Activated T-helper 1 cell treated with anti-CD3 and anti-CD28 coated beads, Interleukin-2, amount 50 U/mL, for 16 hours (primary cell): ENCODE measurements around the gene HPGD.

Source experiments
- DNase-seq, 2 donors: peaks; one replicate each; pipeline ENCODE4 v3.0.0-alpha.2; 2020; ENCODE audit warnings: low read depth in 1 of 2, low spot score in 1 of 2

Gene HPGD

DNA sequence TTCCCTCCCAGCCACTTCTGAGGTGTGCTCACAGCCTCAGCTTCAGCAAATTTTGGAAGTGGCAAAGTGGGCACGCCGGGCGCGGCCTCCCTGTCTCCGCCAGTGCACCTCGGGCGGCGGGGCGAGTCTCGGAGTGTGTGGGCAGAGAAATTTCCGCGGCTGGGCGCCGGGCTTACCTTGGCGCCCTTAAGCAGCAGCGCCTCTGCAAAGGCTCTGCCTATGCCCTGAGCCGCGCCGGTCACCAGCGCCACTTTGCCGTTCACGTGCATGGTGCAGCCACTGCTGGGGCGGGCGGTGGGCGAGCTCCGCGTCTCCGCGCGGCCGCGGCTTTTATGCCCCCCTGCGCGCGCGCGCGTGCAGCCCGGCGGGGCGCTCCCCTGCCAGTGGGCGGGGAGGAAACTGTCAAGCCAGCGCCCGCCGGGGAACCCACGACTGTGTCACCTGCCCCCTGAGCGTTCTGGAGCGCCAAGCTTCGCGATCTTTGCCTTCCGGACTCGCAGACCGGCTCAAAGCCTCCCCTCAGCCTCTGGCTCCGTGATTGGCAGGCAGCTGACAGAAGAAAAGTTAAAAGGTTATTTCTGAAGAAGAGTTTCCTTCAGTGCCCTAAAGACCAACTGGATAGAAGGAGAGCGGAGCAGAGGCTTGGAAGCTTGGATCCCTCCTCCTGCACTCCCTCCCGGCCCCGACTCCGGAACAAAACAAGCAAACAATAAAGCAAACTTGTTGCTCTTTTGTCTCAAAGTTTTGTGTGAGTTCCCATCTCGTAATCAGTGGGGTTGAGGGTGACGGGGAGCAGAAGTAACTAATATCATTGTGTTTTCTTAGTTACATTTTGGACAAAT, at the start of gene HPGD:
TSS of gene HPGD (minus strand) at position 306 of the 842 bp plus-strand sequence. CDS start at position 269, 37 bp downstream.
- peak in 1 of 2 donors; percentile 4 for DNase-seq

DNA sequence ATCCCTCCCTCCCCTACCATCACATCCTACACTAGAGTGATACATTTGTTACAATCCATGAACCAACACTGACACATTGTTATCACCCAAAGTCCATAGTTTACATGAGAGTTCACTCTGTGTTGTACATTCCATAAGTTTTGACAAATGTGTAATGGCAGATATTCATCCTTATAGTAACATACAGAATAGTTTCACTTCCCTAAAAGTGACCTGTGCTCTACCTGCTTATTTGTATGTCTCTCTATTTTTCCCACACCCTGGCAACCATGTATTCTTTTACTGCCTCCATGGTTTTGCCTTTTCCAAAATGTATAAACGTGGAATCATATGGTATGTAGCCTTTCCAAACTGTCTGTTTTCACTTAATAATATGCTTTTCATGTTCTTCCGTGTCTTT, 42.2 kb upstream of the HPGD start:
- no peak for DNase-seq

DNA sequence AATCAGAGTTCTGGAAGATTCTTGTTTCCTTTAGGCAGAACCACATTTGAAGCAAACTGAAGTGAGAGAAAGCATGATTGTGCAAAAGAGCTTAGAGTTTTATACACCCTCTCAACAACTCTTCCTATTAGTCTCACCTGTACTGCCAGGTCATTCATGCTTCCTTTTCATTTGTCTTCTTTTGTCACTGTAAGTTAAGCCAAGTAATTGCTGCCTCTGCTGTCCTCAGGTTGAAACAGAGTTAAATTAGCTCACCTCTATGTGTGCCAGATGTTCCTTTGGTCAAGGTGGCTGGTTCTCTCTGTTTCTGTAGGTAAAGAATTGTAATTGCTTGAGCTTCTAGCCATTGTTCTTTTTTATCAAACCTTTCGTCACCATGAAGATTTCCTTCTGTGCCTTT, 41.1 kb upstream of the HPGD start:
- no peak for DNase-seq

- DNase-seq, result no peak
These were observed 39.3 kb upstream of the HPGD start for GRCh38 chr4:174561560-174561959.

DNA sequence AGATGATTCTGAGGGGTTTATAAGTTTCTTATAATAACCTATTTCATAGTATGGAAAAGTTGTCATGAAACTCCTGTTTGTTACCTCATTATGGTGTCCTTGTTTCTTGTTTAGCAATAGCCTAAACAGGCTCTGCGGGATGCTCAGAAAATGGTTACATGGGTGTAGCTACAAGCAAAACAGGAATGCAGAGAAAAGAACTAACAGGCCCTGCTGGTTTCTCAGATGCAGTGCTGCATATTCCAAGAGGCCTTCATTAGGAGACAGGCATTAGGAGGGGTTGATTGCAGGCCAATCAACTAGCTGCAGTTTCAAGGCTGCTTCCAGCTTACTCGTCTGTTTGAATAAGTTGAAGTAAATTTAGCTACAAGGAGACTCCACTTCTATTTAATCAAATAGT, 37.6 kb upstream of the HPGD start:
- DNase-seq, result no peak

- DNase-seq, result no peak
These were observed 33.7 kb upstream of the HPGD start for GRCh38 chr4:174555789-174556630.

DNA sequence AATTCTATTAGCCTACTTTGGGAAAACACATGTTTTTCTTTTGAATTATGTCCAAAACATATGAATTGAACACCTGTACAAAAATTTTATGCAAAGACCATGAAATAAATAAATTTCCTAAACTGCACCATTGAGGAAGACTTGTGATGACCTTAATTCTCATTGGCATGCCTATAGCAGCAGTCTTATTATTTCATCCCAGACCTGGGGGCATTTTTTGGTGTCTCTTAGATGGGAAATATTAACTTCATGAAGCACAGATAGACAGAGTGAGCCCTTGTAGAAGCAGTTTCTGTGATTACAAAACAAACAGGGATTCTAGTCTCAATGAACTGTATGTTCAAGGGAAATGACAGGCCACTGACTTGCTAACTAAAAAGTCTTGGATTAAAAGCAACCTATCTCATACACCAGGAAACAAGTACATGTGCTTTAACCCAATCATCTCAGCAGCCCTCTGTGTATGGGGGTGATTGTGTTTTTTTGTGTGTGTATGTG, 32.0 kb upstream of the HPGD start:
- DNase-seq, result no peak

GRCh38 chr4:174553828-174554227, 31.5 kb upstream of the HPGD start:
- no peak for DNase-seq

DNA sequence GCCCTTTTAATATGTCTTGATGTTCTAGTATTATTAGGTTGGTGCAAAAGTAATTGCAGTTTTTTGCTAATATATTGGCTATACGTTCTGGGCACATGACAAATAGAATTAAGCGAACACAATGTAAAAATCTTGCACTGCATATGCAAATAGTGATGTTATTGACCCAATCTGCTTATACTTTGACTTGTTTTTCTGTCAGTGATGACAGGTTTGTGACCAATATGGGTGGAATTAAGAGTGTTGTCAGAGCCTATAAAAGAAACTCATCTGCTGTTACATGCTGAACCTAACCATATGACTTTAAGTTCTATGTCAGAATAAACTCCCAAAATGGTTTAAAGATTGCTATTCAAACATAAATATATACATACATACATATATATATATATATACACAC, 30.7 kb upstream of the HPGD start:
- DNase-seq, result no peak

- DNase-seq, result no peak
These were observed 28.3 kb upstream of the HPGD start for GRCh38 chr4:174550541-174550940.

GRCh38 chr4:174549721-174550120, 27.4 kb upstream of the HPGD start:
- no peak for DNase-seq

GRCh38 chr4:174545268-174545667, 23.0 kb upstream of the HPGD start:
- DNase-seq, result no peak

DNA sequence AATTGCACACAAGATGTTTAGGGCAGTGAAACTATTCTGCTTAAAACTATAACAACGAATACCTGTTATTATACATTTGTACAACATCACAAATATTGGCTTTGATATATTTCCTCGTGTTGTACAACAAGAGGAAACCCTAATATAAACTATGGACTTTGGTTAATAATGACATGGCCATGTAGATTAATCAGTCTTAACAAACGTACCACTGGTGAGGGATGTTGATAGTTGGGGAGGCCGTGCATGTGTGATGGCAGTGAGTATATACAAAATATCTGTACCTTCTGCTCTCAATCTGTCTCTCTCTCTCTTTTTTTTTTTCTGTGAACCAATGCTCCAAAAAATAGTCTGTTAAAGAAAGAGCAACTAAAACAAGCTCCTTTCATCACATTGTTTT, 22.2 kb upstream of the HPGD start:
- no peak for DNase-seq

DNA sequence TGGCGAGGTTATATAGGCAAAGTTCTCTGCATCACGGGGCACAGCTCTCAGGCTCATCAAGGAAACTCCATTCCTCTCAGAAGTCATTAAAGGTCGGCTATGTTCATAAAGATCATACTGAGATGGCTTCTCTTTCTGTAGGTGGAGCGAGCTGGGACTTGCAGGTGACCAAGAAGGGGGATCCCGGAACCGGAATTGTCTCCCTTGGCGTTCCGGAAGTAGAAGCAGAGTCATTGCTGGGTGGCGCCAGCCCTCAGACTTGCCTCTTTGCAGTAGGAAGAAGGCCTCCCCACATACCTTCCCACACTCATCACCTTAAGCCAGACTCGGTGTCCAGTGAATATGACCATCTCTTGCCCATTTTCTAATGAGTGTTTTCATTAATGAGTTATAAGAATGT, 17.9 kb upstream of the HPGD start:
- no peak for DNase-seq

DNA sequence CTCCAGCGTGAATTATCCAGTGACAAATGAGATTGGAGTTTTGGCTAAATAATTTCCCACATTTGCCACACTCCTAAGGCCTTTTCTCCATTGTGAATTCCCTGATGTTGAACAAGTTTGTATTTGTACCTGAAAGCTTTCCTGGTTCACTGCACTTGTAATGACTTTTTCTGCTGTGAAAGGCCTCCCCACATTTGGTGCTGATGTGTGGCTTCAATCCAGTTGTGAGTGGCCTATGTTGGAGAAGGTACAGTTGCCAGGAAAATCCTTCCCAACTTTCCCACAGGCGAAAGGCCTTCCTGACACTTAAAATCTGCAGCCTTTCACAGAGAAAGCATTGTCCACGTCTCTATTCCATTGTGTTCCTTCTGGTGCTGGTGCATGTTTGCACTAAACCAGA, 17.3 kb upstream of the HPGD start:
- no peak for DNase-seq

DNA sequence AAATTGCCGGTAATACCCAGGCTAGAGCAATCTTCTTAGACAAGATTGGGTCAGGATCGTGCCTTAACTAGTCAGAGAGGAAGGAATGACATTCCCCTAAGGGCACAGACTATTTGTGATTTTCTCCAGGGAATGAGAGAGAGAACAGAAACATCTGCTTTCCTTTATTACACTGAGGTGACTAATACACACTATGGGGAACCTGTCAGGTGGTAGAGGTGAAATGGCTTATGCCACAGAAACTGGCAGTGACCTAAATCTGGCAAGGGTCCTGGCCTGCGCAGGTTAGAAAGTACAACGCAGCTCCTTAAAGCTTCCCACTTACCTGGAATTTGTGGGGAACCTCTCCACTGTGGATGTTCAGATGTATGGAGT, 16.6 kb upstream of the HPGD start:
- no peak for DNase-seq

- no peak for DNase-seq
These were observed 16.0 kb upstream of the HPGD start for GRCh38 chr4:174538123-174538875.

DNA sequence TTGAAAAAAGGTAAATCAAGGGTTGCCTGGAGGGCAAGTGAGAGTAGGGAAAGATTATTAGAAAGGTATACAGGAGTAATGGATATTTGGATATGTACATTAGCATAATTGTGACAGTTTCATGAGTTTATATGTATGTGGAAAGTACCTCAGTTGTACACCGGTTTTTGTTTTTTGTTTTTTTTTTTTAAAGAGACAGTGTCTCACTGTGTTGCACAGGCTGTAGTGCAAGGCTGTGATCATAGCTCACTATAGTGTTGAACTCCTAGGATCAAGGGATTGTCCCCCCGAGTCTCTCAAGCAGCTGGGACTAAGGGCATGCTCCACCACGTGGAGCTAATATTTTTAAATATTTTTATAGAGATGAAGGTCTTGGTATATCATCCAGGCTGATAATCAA, 15.3 kb upstream of the HPGD start:
- DNase-seq, result no peak

DNA sequence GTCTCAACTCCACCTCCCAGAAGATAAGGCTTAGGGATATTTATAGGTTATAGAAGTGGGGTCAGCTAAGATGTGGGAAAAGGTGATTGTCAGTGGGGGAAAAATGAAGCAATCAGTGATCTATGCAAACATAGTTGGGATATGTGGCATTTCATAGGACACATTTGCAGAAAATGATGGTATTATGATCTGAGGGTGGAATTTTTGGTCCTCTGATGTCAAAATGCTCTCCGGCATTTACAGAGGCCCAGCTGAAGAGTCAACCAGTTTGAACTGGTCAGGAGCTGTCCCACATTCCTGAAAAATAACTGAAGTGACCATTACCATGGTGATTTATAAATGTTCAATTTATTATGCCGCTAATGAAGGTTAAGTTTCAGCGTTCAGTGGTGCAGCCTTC, 12.2 kb upstream of the HPGD start:
- DNase-seq, result no peak

- DNase-seq, result no peak
These were observed 10.2 kb upstream of the HPGD start for GRCh38 chr4:174532445-174532844.

GRCh38 chr4:174531486-174531885, 9.2 kb upstream of the HPGD start:
- no peak for DNase-seq
